Raji (cell line): ENCODE measurements around the gene ZNF546.

Experiments used
- POLR2A ChIP-seq: IDR thresholded peaks from 2 replicates; pipeline ENCODE4 v1.6.1; 2011; ENCODE audit warnings: low read depth, low read length, control low read depth; ENCODE audit not compliant: insufficient read depth

ZNF546 gene

DNA sequence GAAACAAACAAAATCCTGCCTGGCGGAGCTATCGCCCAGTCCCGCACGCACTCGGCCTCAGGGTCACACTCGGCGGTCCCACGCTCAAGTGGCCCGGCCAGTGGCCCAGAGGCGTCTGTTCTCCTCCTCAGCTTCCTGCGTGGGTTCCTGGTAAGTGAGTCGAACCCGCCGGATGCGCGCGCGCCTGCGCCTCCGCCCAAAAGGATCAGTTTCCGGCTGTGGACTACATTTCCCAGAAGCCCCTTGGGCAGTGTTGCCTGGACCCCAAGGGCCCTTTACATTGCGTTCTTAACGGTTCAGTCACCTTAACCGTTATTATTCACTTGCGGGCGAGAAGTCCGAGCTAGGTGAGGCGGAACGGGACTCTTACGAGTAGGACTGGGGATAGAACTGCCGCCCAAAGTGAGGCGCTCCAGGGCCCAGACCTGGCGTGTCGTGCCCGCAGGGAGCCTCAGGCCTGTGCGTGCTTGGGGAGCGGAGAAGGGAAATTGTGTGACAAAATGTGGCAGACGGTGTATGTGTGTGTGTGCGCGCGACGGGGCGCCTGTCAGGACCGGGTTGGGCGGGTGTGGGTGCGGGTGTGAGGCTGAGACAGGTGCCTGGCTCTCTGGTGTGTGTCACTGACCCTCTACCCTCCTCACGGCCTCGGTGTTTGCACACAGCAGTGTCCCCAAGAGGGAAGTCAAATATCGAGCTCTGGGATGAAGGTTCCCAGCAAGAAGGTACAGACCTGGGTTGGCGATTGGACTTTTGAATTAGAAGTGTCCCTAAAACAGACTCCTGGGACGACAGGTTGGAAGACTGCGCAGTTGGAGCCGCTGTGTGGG, at the start of gene ZNF546:
ZNF546 (plus strand) TSS at position 250 of the 827 bp plus-strand sequence. CDS start 1,267 bp downstream, outside the sequence.
- TF ChIP-seq POLR2A, result peak; percentile 98

GRCh38 chr19:39949026-39949747, 47.7 kb upstream of the ZNF546 start:
- TF ChIP-seq POLR2A, result no peak

DNA sequence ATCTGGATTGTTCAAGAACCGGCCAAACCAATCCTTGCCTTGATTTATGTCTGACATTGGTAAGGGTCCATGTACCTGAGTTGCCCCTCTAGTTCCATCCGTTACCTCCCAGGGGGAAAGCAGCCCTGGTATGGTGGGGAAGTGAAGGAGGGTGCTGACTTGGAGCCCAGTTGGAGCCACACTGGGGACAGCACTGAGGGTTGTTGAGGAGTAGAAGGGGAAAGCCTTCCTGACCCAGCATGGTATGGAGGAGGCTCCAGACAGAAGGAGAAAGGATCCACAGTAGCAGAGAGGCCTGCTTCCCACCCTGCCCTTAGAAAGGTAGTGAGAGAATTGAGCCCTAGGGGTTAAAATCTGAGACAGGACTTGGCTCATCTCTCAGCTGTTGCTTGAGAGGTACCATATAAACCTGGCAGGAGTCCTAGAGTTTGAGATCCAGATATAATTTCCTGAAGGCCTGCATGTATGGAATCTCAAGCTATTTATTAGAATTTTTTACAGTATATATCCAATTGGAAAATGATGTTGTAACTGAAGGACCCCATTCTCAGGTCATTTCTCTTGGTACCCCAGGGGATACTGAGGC, 45.7 kb upstream of the ZNF546 start:
- TF ChIP-seq POLR2A, result no peak

GRCh38 chr19:39951686-39952085, 45.2 kb upstream of the ZNF546 start:
- no peak for TF ChIP-seq POLR2A

DNA sequence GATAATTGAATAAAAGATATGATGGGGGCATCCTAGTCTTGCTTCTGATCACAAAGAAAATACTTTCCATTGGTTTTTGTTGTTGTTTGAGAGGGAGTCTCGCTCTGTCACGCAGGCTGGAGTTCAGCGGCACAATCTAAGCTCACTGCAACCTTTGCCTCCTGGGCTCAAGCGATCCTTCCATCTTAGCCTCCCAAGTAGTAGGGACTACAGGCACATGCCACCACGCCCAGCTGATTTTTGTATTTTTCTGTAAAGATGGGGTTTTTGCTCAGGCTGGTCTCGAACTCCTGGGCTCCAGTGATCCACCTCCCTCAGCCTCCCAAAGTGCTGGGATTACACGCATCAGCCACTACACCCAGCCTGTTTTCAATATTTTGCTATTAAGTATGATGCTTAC, 42.9 kb upstream of the ZNF546 start:
- 0 out of 2 replicates have a peak, but pooled peaks have one; percentile 20 for TF ChIP-seq POLR2A

DNA sequence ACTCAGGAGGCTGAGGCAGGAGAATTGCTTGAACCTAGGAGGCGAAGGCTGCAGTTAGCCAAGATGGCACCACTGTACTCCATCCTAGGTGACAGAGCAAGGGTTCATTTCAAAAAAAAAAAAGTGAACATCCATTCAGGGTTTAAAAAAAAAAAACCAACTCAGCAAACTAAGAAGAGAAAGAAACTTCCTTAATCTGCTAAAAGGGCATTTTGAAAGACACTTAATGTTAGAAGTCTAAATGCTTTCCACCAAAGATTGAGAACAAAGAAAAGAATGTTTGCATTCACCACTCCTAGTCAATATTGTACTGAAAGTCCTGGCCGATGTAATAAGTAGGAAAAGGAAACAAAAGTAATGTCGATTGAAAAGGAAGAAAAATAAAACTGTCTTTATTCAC, 33.0 kb upstream of the ZNF546 start:
- TF ChIP-seq POLR2A, result no peak

- no peak for TF ChIP-seq POLR2A
Measured at GRCh38 chr19:39966617-39967016, 30.2 kb upstream of the ZNF546 start.

DNA sequence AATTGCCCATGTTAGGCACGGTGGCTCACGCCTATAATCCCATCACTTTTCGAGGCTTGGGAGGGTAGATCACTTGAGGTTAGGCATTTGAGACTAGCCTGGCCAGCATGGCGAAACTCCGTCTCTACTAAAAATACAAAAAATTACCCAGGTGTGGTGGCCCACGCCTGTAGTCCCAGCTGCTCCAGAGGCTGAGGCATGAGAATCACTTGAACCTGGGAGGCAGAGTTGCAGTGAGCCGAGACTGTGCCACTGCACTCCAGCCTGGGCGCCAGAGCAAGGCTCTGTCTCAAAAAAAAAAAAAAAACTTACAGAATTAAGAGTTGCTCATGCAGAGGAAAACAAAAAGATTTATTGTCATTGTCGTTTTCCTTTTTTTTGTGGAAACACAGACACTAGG, 29.3 kb upstream of the ZNF546 start:
- TF ChIP-seq POLR2A, result no peak

GRCh38 chr19:39968789-39969188, 28.1 kb upstream of the ZNF546 start:
- TF ChIP-seq POLR2A, result no peak

DNA sequence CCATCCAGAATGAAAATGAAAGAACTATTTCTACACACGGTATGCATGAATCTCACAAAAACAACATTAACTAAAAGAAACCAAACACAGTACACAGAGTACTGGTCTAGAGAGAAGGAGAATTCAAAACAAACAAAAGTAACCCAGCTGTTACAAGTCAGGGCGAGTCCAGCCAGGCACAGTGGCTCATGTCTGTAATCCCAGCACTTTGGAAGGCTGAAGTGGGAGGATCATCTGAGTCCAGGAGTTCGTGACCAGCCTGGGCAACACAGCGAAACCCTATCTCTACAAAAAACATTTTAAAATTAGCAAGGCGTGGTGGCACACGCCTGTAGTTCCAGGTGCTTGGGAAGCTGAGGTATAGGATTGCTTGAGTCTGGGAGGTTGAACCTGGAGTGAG, 27.6 kb upstream of the ZNF546 start:
- TF ChIP-seq POLR2A, result no peak

GRCh38 chr19:39969681-39970424, 27.0 kb upstream of the ZNF546 start:
- no peak for TF ChIP-seq POLR2A

- TF ChIP-seq POLR2A, result no peak
Measured at GRCh38 chr19:39970425-39970674, 26.5 kb upstream of the ZNF546 start.

- peak; percentile 79 for TF ChIP-seq POLR2A
Measured at GRCh38 chr19:39970675-39971379, 26.0 kb upstream of the ZNF546 start, which contains the start of gene PSMC4. PSMC4 (plus strand) TSS chr19:39971165; CDS start chr19:39971203, 38 bp downstream.

GRCh38 chr19:39971380-39972035, 25.4 kb upstream of the ZNF546 start:
- TF ChIP-seq POLR2A, result no peak
